ENCODE measurements around the gene ZFAND3. TPM values are rescaled to one million over a fixed set of nuclear protein-coding genes. Genes with fewer than 3 reads are reported as not detected.

The ZFAND3 gene
- total RNA-seq, 1 donor from 2014 or later, result 83.5 TPM

DNA sequence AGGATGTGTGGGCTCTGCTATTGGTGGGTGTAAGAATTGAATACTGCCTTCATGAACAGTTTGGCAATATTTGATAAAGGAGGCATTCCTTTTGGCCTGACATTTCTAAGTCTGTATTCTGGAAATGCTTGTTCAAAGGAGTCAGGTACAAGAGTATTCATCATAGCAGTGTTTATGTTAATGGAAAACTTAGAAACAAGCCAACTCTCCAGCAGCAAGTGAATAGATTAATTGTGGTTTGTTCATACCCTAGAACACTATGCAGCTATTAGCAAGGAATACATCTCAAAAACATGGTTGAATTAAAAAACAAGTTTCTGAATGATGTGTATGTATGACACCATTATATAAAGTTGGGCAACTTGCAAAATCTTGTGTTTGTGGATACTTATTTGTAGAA lies 195.8 kb downstream of the ZFAND3 start:
- no peak for DNase-seq
- intact Hi-C loops (cut with micrococcal nuclease), result no loop called here
- no peak for ATAC-seq

DNA sequence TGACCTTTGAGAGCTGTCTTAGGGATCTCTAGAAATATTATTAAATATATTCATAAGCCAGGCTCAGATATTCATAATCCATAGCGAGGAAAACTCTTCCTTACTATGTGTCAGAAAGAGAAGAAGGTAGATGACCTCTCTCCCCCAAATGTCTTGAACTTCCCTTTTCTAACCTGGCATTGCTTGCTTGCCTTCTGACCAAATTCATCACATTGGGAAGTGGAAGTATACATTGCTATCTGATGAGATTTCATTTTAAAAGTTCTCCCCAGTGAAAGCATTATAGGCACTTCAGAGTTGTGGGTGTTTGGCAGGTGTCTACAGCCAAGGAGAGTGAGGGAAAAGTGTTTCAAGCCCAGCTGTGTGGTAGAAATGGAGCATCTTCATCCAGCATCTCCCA lies 197.3 kb downstream of the ZFAND3 start:
- no peak for ATAC-seq
- DNase-seq, result no peak
- intact Hi-C loops (cut with micrococcal nuclease), result no loop called here

DNA sequence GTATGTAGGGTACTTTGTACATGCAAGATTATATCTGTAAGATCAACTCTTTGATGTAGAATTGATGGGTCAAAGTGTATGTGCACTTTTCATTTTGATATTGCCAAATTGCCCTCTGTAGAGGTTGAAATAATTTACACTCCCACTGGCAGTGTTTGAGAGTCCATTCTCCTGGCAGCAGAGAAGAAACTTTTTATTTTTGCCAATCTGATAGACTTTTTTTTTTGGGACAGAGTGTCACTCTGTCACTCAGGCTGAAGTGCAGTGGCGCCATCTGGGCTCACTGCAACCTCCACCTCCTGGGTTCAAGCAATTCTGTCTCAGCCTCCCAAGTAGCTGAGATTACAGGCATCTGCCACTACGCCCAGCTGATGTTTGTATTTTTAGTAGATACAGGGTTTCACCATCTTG lies 199.2 kb downstream of the ZFAND3 start:
- no peak for ATAC-seq
- no peak for DNase-seq
- intact Hi-C loops (cut with micrococcal nuclease), result no loop called here

DNA sequence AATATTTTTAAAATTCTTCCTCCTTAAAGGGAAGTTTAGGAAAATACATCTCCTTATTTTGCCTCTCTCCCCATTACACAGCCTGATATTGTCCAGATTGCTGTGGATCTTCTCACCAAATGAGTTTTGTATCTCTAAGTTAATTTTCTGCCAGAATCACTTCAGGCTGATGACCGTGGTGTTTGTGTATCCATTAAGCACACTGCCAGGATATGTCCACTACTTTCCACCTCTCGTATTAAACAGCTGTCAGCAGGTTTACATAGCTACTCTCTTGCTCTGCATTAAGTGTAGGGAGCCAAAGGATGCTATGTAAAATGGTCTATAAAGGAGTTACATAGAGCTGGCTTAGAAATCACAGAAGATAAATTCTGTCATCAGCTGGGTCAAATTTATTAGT lies 201.1 kb downstream of the ZFAND3 start:
- ATAC-seq (no peak), DNase-seq (no peak)
- intact Hi-C loops (cut with micrococcal nuclease), result no loop called here

DNA sequence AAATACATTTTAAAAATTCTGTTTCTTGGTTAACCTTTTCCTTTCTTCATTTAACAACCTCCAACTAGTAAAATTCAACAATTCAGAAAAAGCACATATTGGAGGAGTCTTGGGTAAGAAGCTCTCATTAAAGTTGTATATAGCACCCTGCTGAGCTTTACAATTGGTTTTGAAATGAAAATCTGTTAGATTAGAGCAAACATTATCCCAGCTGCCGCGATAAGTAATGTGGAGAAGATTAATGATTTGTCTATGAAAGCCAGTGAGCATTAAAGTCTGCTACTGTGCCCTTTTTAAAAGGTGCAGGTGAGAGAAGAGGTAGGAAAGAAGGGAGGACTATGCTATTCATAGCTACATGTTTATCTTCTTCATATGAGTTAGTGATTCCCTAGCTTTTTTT lies 201.5 kb downstream of the ZFAND3 start:
- intact Hi-C loops (cut with micrococcal nuclease), result no loop called here
- ATAC-seq (no peak), DNase-seq (no peak)

DNA sequence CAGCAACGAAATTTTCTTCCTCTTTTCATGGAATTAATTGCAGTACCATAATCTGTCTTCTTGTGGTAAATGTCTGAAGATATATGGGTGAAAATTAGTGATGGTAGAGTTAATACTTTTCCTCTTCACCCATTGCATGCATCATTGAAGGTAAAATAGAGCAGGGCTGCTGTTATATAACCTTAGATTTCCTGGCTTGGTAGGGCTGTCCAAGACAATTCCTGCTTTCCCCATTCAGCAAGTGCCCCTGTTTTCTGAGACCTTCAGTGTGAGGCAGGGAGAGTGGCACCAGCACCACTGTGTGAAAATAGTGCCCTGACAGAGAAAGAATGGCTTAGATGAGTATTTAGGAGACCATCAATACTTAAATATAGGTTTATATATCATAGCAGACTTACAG lies 202.0 kb downstream of the ZFAND3 start:
- intact Hi-C loops (cut with micrococcal nuclease), result no loop called here
- DNase-seq (no peak), ATAC-seq (no peak)

DNA sequence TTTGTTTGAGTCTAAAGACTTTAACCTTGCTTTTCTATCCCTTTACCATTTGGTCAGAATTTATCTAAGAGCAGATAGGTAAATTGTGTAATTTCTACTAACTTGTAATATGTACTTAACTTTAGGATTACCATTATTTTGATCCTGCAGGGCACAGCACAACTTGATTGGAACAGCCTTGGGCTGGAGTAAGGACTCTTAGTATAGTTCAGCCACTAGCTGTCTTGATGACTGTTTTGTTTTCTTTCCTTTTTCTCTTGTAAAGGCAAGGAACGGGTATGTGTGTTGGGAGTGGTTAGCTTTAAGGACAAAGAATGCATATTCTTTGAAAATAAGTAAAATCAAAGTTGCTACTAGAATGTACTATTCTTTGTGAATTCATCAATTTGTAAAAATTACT lies 203.2 kb downstream of the ZFAND3 start:
- intact Hi-C loops (cut with micrococcal nuclease), result no loop called here
- DNase-seq (no peak), ATAC-seq (no peak)

DNA sequence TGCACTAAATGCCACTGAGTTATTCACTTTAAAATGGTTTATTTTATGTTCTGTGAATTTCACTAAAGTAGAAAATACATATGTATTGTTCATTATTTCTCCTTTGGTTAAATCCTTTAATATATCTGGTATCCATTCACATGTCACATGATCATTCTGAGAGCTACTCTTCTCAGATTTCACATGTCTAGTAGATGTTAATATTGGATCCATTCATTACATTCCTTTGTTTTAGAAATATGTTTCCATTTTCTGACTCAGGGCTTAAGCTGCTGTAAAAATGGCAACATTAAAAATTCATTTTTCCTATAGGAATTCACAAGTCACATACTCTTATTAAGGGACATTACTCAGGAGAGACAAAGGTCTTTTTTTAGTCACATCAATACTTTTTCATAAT lies 205.4 kb downstream of the ZFAND3 start:
- intact Hi-C loops (cut with micrococcal nuclease), result no loop called here
- ATAC-seq (no peak), DNase-seq (no peak)

DNA sequence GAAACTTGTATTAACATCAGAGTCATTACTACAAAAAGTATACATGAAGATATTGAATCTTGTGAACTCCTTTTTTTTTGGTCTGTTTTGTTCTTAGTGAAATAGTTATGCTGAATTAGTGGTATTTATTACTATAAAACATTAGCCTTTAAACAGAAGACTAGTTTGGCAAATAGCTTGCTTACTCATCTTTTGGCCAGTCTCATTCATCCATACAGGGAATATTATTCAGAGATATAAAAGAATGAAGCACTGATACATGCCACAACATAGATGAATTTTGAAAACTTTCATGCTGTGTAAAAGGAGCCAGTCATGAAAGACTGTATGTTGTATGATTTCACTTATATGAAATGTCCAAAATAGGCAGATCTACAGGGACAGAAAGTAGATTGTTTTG lies 205.9 kb downstream of the ZFAND3 start:
- DNase-seq (no peak), ATAC-seq (no peak)
- intact Hi-C loops (cut with micrococcal nuclease), result no loop called here

DNA sequence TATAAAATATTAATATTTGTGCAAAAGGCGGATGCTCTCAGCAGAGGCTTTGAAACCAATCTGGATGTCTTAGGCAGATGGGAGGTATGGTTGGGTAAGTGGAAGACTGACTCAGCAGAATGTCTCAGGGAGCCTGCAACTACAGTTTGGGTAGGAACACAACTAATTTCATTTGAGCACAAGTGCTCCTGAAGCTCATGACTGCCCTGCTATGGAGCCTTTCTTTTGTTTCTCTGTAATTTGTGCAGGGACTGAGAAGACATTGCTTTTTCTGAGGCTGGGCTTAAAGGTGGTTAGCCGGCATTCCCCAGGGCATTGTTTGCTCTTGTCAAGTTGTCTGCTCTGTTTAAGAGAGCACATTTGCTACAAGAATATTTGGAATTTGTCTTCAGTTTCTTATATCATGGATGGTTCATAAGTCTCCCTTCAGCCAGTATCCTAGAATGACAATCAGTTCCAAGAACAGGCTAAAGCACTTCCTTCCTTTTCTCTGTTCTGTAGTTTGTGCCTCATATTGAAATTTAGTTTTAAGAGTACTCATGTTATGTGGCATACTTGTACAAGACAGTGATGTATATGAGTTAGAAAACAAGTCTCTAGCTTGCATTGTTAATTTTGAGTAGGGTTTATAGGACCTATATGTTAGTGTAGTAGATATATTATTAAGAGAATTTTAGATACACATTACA lies 208.3 kb downstream of the ZFAND3 start:
- ATAC-seq (no peak), DNase-seq (no peak)
- intact Hi-C loops (cut with micrococcal nuclease), result no loop called here

DNA sequence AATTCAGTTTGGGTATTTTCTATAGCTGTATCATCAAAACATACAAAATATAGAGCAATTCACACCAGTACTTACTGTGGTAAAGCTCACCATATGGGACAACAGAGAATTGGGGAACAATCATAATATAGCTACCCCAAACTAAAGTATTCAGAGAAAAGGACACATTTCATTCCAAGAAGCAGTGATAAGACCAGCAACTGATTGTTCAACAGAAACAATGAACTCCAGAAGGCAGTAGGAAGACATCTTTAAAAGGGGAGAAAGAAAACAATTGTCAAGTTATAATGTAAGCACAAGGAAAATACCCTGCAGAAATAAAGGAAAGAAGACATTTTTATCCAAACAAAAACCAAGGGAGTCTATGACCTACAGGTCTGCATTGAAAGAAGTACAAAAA lies 210.9 kb downstream of the ZFAND3 start:
- no peak for ATAC-seq
- no peak for DNase-seq
- intact Hi-C loops (cut with micrococcal nuclease), result no loop called here

DNA sequence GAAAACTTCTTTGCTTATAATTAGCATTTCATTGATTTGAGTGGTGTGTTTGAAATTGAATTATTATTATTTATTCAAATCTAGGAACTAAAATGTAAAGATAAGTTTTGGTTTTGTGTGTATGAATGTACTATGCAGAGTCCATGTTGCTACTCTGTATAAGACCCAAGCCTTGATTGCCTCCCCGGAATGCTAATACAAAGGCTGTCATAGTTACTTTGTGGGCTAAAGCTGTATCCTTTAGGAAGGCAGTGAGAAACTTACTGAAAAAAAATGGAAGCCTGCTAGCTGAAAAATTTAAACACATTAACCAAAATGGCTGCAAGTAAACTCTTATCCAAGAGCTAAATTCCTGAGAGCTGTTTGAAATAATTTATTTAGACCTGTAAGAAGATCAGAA lies 213.3 kb downstream of the ZFAND3 start:
- no peak for DNase-seq
- intact Hi-C loops (cut with micrococcal nuclease), result no loop called here
- no peak for ATAC-seq

DNA sequence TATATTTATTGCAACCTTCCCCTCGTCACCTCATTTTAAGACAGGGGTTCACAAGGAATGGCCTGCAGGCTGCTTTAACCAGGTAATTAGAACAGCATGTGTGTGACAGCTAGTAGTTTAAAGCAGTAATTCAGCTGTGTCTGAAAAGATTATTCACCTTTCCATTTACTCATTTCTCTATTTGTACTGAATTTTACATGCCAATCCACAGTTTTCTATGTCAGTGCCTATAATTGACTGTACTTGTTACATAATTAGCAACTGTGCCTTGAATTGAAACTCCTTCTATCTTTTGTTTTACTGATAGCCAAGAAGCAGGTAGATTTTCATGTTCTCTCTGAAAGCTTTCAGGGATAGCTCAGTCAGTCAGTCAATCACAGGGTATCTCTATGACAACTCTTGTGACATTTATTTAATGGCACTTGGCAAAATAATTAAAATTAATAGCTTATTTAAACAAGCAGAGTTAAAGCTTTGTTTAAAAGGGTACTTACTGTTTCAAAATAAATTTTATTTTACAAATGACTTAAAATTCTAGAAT lies 214.0 kb downstream of the ZFAND3 start:
- ATAC-seq, result no peak
- intact Hi-C loops (cut with micrococcal nuclease), result no loop called here

DNA sequence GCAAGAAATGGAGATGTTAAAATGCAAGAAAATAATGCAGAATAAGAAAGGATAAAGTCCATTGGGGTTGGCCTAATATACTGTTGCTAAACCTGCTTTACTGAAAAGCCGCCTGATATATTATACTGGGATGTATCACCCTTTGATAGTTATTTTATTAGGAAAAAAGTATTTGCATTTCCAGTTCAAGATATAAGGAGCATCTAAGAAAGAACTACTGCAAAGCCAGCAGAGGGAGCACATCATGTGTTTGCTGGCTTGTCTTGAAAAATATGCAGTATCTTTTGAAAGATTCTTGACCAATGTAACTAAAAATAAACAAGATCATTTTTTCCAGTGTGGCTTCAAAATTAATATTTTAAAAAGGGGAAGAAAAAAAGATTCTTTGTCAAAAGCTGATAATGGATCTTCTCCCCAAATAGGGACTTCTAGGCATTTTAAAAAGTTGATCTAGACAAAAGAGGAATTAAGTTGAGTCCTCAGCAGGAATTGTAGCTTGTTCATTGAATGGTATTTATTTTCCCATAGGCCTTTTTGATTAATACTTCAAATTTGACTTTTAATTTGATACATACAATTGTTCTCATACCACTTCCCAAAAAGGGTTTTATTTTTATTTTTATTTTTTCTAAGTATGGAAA lies 214.9 kb downstream of the ZFAND3 start:
- intact Hi-C loops (cut with micrococcal nuclease), result no loop called here
- ATAC-seq, result no peak
- no peak for DNase-seq

More for the DNA sequence above, 214.0 kb downstream of the ZFAND3 start:
- no peak for DNase-seq

DNA sequence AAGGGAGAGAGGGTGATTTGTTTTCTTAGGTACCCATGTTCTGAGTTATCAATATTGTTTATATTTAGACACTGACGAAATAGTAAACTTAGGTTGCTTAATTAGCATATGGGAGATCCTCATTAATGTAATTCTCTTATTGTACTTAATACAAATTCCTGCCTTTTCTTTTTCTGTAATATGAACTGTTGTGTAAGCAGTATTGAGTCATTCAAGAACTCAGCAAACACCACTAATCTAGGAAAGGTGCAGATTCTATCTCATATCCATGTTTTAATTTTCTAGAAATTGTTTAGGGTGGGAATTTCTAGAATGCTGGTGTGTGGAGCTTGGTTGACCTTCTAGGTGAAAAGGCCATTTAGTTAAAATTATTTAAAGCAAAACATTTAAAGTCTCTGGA lies 216.0 kb downstream of the ZFAND3 start:
- intact Hi-C loops (cut with micrococcal nuclease), result no loop called here
- no peak for ATAC-seq
- DNase-seq, result no peak

DNA sequence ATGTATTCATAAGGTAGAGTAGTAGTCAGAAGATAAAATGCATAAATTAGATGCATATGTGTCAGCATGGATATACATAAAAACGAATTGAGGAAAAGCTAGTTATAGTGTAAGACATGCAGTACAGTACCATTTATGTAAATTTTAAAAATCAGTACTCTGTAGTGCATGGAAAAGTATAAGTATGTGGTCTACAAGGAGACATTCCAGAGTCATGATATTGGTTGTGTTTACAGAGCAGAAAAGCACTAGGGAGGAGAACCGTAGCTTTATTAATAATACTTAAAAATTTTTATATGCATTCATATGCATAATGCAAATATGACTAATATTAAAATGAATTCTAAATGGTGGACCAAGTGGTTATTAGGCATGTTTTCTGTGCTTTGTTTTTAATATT lies 220.0 kb downstream of the ZFAND3 start:
- DNase-seq, result no peak
- ATAC-seq, result no peak
- intact Hi-C loops (cut with micrococcal nuclease), result no loop called here

DNA sequence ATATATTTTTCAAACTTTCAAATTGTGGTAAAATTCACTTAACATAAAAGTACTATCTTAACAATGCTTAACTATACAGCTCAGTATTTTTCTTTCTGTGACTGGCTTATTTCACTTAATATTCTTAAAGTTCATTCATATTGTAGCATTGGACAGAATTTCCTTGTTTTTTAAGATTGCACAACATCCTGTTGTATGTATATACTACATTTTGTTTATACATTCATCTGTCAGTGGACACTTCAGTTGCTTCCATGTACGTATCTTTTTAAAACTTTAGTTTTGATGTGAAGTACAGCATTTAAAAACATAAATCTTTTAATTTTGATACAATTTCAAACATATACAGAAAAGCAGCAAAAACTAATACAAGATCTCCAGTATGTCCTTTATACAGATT lies 220.7 kb downstream of the ZFAND3 start:
- no peak for ATAC-seq
- intact Hi-C loops (cut with micrococcal nuclease), result no loop called here
- no peak for DNase-seq

DNA sequence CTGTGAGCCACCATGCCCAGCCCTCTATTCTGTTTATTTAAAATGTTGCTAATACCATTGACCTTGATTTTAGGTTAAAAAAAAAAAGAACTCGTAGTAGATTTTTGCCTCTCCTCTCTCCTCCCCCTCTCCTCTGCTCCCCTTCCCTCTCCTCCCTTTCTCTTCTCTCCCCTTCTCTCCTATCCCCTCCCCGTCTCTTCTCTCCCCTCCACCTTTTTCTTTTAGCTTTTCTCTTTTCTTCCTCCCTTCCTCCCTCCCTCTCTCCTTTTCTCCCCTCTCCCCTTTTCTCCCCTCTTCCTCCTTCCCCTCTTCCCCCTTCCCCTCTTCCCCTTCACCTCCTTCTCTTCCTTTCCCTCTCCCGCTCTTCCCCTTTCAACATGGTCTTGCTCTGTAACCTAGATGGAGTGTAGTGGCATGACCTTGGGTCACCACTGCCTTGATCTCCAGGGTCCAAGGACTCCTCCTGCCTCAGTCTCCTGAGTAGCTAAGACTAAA lies 223.8 kb downstream of the ZFAND3 start:
- intact Hi-C loops (cut with micrococcal nuclease), result no loop called here
- DNase-seq (no peak), ATAC-seq (no peak)

DNA sequence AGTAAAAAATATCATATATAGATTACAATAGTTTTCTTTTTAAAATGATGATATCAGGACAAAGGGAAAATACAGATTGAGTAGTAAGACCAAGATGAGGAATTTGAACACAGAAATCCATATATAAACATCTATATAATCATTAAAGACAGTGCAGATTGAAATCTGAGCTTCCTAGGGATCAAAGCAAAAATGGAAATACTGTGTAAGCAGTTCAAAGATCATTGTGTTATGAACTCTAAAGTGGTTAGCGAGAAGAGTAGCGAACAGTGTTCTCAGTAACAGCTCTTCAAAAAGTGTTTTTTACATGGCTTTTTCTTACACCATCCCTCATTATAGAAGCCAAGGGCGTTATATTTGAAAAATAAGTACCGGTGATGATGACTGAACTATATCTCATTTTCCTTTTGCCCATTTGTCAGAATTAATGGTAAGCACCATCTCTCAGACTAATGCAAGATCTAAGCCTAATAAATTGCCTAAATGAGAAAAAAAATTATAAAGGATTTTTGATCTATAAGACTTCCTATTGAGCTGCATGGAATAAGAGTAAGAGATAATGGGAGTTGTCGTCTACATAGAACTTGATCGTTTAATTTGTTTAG lies 226.3 kb downstream of the ZFAND3 start:
- intact Hi-C loops (cut with micrococcal nuclease), result no loop called here
- ATAC-seq, result no peak
- no peak for DNase-seq

DNA sequence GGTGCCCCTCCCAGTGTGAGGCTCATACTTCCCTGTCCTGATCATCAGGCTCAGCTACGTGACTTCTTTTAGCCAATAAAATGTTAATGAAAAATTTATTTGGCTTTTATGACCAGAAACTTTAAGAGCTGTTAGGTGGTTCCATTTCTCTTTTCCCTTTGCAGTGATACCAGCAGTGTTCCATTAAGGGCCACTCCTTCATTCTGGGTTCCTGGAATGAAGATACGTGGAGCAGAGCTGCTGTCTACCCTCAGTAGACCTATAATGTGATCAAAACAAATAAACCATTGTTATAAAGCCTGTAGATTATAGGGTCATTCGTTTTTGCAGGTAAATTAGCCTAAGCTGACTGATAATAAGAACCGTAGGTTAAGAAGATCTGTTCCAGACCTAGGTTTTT lies 228.0 kb downstream of the ZFAND3 start:
- ATAC-seq, result no peak
- no peak for DNase-seq
- intact Hi-C loops (cut with micrococcal nuclease), result no loop called here

Measured in left ventricle myocardium superior (tissue), 1 donor.